ENCODE measurements around the gene COL27A1.

DNA sequence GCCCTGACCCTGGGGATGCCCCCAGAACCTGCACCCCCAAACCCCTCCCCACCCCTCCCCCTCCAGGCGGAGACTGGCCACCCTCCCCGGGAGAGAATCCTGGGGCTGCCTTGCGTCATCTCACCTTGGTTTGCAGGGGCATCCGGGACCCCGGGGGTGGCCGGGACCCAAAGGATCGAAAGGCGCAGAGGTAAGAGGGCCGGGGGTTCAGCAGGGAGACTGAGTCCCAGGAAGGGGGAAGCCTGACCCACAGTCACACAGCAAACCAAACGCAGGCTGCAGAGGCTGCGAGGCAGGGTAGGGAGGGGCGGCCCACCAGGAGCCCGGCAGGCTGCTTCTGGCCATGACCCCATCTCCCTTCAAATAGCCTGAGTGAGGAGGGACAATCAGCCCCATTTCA is 133.8 kb downstream of the COL27A1 start:
- TF ChIP-seq, protein P1, sequence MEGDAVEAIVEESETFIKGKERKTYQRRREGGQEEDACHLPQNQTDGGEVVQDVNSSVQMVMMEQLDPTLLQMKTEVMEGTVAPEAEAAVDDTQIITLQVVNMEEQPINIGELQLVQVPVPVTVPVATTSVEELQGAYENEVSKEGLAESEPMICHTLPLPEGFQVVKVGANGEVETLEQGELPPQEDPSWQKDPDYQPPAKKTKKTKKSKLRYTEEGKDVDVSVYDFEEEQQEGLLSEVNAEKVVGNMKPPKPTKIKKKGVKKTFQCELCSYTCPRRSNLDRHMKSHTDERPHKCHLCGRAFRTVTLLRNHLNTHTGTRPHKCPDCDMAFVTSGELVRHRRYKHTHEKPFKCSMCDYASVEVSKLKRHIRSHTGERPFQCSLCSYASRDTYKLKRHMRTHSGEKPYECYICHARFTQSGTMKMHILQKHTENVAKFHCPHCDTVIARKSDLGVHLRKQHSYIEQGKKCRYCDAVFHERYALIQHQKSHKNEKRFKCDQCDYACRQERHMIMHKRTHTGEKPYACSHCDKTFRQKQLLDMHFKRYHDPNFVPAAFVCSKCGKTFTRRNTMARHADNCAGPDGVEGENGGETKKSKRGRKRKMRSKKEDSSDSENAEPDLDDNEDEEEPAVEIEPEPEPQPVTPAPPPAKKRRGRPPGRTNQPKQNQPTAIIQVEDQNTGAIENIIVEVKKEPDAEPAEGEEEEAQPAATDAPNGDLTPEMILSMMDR (IDR thresholded peaks at IDR 0.05): no peak
- TF ChIP-seq POLR2A (IDR thresholded peaks at IDR 0.05) (no peak), POLR2AphosphoS5 (IDR thresholded peaks at IDR 0.05) (no peak), EP300 (IDR thresholded peaks at IDR 0.05) (no peak)
